Fibroblast of pulmonary artery (primary cell): ENCODE results near the gene BCL11A.

ENCODE experiments used
- DNase-seq: peaks from one replicate; pipeline ENCODE4 v3.0.0-alpha.2; 2010; ENCODE audit warnings: low read depth
- H3K4me3 ChIP-seq: replicated peaks from 2 replicates; pipeline ENCODE4 v1.5.1; 2011; ENCODE audit warnings: low read depth, mild to moderate bottlenecking, control low read depth, low read length, moderate library complexity
- TF ChIP-seq, protein P1 (sequence below): IDR thresholded peaks from 2 replicates; pipeline ENCODE4 v1.5.1; 2011; ENCODE audit warnings: mild to moderate bottlenecking, control low read depth, low read length, inconsistent platforms; ENCODE audit errors: missing control alignments

The BCL11A gene

DNA sequence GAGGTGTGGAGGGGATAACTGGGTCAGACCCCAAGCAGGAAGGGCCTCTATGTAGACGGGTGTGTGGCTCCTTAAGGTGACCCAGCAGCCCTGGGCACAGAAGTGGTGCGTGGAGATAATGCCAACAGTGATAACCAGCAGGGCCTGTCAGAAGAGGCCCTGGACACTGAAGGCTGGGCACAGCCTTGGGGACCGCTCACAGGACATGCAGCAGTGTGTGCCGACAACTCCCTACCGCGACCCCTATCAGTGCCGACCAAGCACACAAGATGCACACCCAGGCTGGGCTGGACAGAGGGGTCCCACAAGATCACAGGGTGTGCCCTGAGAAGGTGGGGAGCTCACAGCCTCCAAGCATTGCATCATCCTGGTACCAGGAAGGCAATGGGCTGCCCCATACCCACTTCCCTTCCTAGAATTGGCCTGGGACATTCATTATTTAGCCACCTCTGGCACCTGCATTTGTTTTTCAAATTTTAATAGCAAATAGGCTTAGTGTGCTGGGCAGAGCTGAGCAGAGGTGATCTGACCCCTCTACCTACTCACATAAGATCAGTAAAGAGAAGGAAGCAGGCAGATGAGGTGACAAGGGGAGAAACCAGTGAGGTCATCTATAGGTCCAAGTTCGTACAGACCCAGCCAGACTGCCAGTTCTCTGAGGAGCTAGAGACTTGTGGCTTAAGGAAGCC lies 55.2 kb downstream of the BCL11A start:
- DNase-seq: no peak
- no peak overlapping the region for H3K4me3 ChIP-seq
- TF ChIP-seq, protein P1, sequence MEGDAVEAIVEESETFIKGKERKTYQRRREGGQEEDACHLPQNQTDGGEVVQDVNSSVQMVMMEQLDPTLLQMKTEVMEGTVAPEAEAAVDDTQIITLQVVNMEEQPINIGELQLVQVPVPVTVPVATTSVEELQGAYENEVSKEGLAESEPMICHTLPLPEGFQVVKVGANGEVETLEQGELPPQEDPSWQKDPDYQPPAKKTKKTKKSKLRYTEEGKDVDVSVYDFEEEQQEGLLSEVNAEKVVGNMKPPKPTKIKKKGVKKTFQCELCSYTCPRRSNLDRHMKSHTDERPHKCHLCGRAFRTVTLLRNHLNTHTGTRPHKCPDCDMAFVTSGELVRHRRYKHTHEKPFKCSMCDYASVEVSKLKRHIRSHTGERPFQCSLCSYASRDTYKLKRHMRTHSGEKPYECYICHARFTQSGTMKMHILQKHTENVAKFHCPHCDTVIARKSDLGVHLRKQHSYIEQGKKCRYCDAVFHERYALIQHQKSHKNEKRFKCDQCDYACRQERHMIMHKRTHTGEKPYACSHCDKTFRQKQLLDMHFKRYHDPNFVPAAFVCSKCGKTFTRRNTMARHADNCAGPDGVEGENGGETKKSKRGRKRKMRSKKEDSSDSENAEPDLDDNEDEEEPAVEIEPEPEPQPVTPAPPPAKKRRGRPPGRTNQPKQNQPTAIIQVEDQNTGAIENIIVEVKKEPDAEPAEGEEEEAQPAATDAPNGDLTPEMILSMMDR: no peak

DNA sequence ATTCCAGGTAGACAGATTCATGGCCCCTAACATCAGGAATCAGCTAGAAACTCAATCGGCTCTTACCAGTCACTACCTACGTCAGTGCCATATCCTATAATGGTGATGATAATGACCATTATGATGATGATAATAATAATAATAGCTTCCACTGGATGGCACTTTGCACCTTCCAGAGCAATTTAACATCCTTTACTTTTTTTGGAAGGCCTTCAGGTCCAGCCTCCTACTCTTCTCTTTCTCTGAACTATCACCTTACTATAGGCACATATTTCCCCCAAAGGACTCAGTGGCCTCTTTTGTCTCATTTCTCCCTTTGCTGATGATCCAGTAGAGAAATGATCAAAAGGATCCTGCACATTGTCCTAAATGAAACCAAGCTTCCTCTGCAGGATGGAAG lies 56.0 kb downstream of the BCL11A start:
- TF ChIP-seq, protein P1: no peak
- DNase-seq: no peak
- H3K4me3 ChIP-seq: no peak overlapping the region

DNA sequence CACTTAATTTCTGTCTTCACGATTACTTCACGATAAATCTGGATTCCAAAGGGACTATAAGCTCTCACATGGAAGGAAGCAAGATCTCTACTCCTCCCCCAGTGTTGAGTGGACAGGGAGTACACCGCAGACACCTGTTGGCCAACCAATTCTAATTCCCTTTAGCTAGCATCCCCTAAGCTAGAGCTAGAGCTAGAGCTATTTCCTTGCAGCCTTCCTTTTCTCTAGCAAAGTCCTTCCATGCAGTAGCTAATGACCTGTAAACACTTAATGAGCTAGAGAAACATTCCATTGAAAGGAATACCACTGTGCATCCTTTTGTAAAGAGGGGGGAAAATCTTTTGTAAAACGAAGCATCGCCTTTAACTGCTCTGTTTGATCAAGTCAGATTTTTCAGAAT lies 56.5 kb downstream of the BCL11A start:
- DNase-seq: no peak
- H3K4me3 ChIP-seq: no peak overlapping the region
- TF ChIP-seq, protein P1: no peak

DNA sequence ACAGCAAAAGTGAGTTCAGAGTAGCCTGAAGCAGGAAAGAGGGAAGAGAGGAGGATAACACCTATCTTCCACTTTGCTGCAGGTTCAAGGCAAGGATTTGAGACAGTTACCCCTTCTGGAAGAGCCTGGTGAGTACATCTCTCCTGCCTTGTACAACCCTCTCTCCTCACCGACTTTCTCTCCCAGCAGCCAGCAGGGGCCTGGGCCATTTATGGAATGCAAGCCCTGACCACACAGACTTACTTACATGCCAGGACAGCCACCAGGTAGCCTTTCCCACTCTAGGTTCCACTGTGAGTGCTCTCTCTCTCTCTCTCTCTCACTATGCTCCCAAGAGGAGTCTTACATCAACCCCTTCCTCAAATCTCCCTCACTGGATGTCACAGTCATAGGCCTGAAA lies 57.0 kb downstream of the BCL11A start:
- TF ChIP-seq, protein P1: no peak
- no peak for DNase-seq
- H3K4me3 ChIP-seq: no peak overlapping the region

DNA sequence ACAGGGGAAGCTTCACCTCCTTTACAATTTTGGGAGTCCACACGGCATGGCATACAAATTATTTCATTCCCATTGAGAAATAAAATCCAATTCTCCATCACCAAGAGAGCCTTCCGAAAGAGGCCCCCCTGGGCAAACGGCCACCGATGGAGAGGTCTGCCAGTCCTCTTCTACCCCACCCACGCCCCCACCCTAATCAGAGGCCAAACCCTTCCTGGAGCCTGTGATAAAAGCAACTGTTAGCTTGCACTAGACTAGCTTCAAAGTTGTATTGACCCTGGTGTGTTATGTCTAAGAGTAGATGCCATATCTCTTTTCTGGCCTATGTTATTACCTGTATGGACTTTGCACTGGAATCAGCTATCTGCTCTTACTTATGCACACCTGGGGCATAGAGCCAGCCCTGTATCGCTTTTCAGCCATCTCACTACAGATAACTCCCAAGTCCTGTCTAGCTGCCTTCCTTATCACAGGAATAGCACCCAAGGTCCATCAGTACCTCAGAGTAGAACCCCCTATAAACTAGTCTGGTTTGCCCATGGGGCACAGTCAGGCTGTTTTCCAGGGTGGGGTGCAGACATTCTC lies 58.3 kb downstream of the BCL11A start:
- TF ChIP-seq, protein P1: no peak
- H3K4me3 ChIP-seq: no peak overlapping the region
- DNase-seq: no peak

DNA sequence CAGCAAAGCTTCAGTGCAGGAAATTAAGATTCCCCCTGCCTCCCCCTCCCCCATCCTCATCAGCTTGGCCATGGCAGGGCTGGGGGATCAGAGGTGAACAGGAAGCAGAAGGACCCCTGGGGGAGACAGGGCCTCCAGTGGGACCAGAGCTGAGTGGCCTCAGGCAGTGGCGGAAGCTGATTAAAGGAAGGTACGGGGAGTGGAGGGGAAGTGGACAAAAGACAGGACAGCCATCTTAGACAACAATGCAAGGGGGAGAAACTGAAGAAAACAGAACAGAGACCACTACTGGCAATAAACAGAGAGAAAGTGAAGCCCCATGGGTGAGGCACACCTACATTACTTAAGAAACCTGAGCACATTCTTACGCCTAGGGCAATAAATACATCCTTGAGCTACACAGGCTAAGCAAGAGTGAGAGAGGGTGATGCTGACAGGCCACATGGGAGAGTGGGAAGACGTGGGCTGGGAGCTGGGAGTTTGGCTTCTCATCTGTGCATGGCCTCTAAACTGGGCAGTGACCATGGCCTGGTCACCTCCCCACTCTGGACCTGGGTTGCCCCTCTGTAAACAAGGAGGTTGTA lies 59.6 kb downstream of the BCL11A start:
- H3K4me3 ChIP-seq: no peak overlapping the region
- no peak for DNase-seq
- TF ChIP-seq, protein P1: no peak
